RCC 7860 (cell line): ENCODE measurements around the gene ELOB.

Experiments
- DNase-seq: peaks from one replicate; pipeline ENCODE4 v3.0.0-alpha.2; 2015; ENCODE audit warnings: low spot score
- FAIRE-seq: peaks from 2 replicates; lab custom pipeline; 2012; peaks lifted over from hg19 to GRCh38; lab: Jason Lieb, UNC

Gene ELOB

GRCh38 chr16:2769675-2770056 lies 7.4 kb downstream of the ELOB start:
- FAIRE-seq (no peak), DNase-seq (no peak)

GRCh38 chr16:2769100-2769529 lies 8.0 kb downstream of the ELOB start:
- FAIRE-seq: no peak

GRCh38 chr16:2768403-2769089 lies 8.5 kb downstream of the ELOB start:
- DNase-seq (no peak), FAIRE-seq (no peak)

More at GRCh38 chr16:2769100-2769529, 8.0 kb downstream of the ELOB start:
- no peak for DNase-seq

- DNase-seq (no peak), FAIRE-seq (no peak)
These were observed 9.2 kb downstream of the ELOB start for GRCh38 chr16:2767891-2768290.

- no peak for FAIRE-seq
- DNase-seq: no peak
These were observed 9.8 kb downstream of the ELOB start for GRCh38 chr16:2767140-2767731.

GRCh38 chr16:2766430-2767139 lies 10.5 kb downstream of the ELOB start:
- FAIRE-seq (no peak), DNase-seq (no peak)

- DNase-seq (no peak), FAIRE-seq (no peak)
These were observed 11.3 kb downstream of the ELOB start for GRCh38 chr16:2765462-2766404.

- FAIRE-seq (no peak), DNase-seq (no peak)
These were observed 12.4 kb downstream of the ELOB start for GRCh38 chr16:2764718-2765117.

- DNase-seq (no peak), FAIRE-seq (no peak)
These were observed 13.9 kb downstream of the ELOB start for GRCh38 chr16:2763173-2763572.

- no peak for DNase-seq
These were observed 14.4 kb downstream of the ELOB start for GRCh38 chr16:2762711-2763110.

GRCh38 chr16:2761886-2762583 lies 15.0 kb downstream of the ELOB start:
- FAIRE-seq: no peak
- DNase-seq: no peak

More at GRCh38 chr16:2762711-2763110, 14.4 kb downstream of the ELOB start:
- no peak for FAIRE-seq

GRCh38 chr16:2761472-2761871 lies 15.6 kb downstream of the ELOB start:
- DNase-seq: no peak

GRCh38 chr16:2757344-2757743 lies 19.7 kb downstream of the ELOB start:
- no peak for DNase-seq
- FAIRE-seq: no peak

More at GRCh38 chr16:2761472-2761871, 15.6 kb downstream of the ELOB start:
- no peak for FAIRE-seq

- FAIRE-seq (no peak), DNase-seq (no peak)
These were observed 20.6 kb downstream of the ELOB start for GRCh38 chr16:2756288-2757015.

- DNase-seq: no peak
- no peak for FAIRE-seq
These were observed 21.9 kb downstream of the ELOB start for GRCh38 chr16:2755158-2755557.

- FAIRE-seq (no peak), DNase-seq (no peak)
These were observed 23.4 kb downstream of the ELOB start for GRCh38 chr16:2753733-2754020.

GRCh38 chr16:2752850-2753732 lies 24.0 kb downstream of the ELOB start:
- DNase-seq (peak; percentile 68), FAIRE-seq (no peak)

- peak; percentile 86 for DNase-seq
- FAIRE-seq: no peak
These were observed 24.8 kb downstream of the ELOB start, which contains the start of gene SRRM2 for GRCh38 chr16:2752035-2752849. Gene SRRM2 (plus strand): TSS chr16:2752638. CDS start chr16:2756365, 3,727 bp downstream.
